Neural crest cell (in vitro differentiated cells): Measurements from ENCODE around the gene RFX2. TPM values are rescaled to one million over a fixed set of nuclear protein-coding genes. Genes with fewer than 3 reads are reported as not detected.

ENCODE experiments used
- DNase-seq: peaks from one replicate; pipeline ENCODE4 v3.0.0; 2021; ENCODE audit warnings: low read depth, mixed read lengths, low spot score
- H3K27ac Mint-ChIP-seq: one replicate; pipeline ENCODE4 v1.8.0; 2021; ENCODE audit warnings: mild to moderate bottlenecking, mixed read lengths; ENCODE audit not compliant: unreplicated experiment
- H3K27me3 Mint-ChIP-seq: 2 replicates; pipeline ENCODE4 v1.8.0; 2021; ENCODE audit warnings: low read depth, mild to moderate bottlenecking, mixed read lengths
- H3K36me3 Mint-ChIP-seq: 2 replicates; pipeline ENCODE4 v1.8.0; 2021; ENCODE audit warnings: low read depth, mild to moderate bottlenecking, mixed read lengths
- H3K4me1 Mint-ChIP-seq: 2 replicates; pipeline ENCODE4 v1.8.0; 2021; ENCODE audit warnings: mixed read lengths
- H3K4me3 Mint-ChIP-seq: one replicate; pipeline ENCODE4 v1.8.0; 2021; ENCODE audit warnings: mild to moderate bottlenecking, mixed read lengths
- H3K9me3 Mint-ChIP-seq: 2 replicates; pipeline ENCODE4 v1.8.0; 2021; ENCODE audit warnings: mixed read lengths
- CTCF ChIP-seq: fragments of 200-600 bp; sonication (generic); conservative IDR thresholded peaks from 2 replicates; pipeline ENCODE4 v1.5.0; 2021; ENCODE audit warnings: antibody characterized with exemption, mild to moderate bottlenecking
- total RNA-seq: library from RNA; stranded (reverse); gene quantifications from 2 replicates; pipeline ENCODE4 v1.2.1, GENCODE V29; 2021

Gene RFX2
- total RNA-seq, 1 donor from 2014 or later, result 17.2 TPM

DNA sequence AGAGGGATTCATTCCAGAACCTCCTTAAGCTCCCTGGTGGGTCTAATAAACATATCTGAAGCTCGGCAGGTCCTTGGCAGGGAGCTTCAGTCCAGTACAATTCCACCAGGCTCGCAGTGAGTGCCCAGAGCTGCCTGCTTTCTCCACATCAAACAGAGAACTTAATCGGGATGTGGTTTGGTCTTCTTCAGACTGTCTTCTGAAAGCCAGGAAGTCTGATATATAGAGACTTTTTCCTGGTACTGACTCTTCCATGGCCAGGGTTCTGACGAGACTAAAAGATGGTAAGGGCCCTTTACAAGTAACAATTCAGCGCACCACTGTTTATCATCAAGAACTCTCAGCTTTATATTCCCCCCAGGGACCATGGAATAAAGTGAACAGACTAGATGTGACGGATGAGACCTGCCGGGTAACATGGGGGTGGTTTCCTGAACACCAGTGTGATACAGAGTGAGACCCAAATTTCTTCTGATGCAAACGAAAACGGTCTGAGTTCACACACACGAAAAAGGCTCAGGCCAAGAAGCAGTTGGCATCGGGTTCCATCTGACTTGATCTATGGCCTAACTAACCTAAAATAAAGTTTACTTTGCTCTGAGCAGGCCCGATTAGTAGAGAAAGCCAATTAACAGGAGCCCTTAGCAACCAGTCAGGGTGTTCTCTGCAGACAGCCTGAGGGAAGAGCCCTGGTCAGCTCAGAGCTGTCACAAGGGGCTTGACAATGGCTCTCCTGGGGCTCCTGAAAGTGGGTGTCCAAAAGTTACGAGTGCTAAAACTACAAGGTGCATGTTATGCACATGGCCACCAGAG, 161.3 kb downstream of the RFX2 start:
- H3K9me3 Mint-ChIP-seq, result no peaks in the 10 kb centered on the region
- peaks cover 5% of the 10 kb centered on the region for H3K36me3 Mint-ChIP-seq
- H3K4me1 Mint-ChIP-seq, result peaks cover 79% of the 10 kb centered on the region
- no peak overlapping the region for H3K4me3 Mint-ChIP-seq
- no peak for DNase-seq
- TF ChIP-seq CTCF, result no peak
- H3K27me3 Mint-ChIP-seq, result no peaks in the 10 kb centered on the region
- peak overlapping the region; percentile 32 for H3K27ac Mint-ChIP-seq

DNA sequence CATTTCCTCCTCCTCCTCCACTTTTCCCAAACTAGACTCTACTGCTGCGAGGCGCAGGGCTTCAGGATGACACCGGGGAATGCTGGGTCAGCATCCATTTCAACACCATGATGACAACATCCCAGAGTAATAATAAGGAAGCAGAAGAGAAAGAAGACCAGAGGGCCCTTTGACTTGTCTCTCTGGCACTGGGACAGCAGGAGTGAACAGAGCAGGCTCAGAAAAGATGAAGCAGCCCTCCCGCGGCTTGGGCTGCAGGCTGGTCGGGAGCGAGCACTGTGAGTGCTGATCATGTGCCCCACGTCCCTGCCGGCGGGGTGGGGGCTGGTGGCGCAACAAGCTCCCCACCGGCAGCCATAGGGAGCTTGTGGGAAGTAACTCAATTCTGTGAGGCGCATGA, 162.9 kb downstream of the RFX2 start:
- no peaks in the 10 kb centered on the region for H3K27me3 Mint-ChIP-seq
- peak overlapping the region; percentile 6 for H3K4me3 Mint-ChIP-seq
- DNase-seq, result no peak
- H3K9me3 Mint-ChIP-seq, result no peaks in the 10 kb centered on the region
- H3K36me3 Mint-ChIP-seq, result peaks cover 5% of the 10 kb centered on the region
- peaks cover 77% of the 10 kb centered on the region for H3K4me1 Mint-ChIP-seq
- TF ChIP-seq CTCF, result no peak
- peak overlapping the region; percentile 92 for H3K27ac Mint-ChIP-seq

GRCh38 chr19:5943623-5944022, 166.7 kb downstream of the RFX2 start:
- no peak for TF ChIP-seq CTCF
- no peaks in the 10 kb centered on the region for H3K9me3 Mint-ChIP-seq
- peaks cover 52% of the 10 kb centered on the region for H3K4me1 Mint-ChIP-seq
- no peak overlapping the region for H3K27ac Mint-ChIP-seq
- peaks cover 2% of the 10 kb centered on the region for H3K36me3 Mint-ChIP-seq
- no peaks in the 10 kb centered on the region for H3K27me3 Mint-ChIP-seq
- DNase-seq, result no peak
- H3K4me3 Mint-ChIP-seq, result no peak overlapping the region

Other genes starting within 250 kb of the RFX2 start
- not detected in 2 replicates for gene FUT5, start 240.0 kb downstream of the RFX2 start, total RNA-seq
- gene NDUFA11, start 206.7 kb downstream of the RFX2 start, total RNA-seq, result 230 and 239 TPM in 2 replicates
- gene VMAC, start 205.6 kb downstream of the RFX2 start, total RNA-seq, result 0.89 and 1.7 TPM in 2 replicates
- gene CAPS, start 196.2 kb downstream of the RFX2 start, total RNA-seq, result 1.6 and 2.6 TPM in 2 replicates
- gene RANBP3, start 132.4 kb downstream of the RFX2 start, total RNA-seq, result 121 and 122 TPM in 2 replicates
- not detected in 2 replicates for gene ACSBG2, start 25.2 kb upstream of the RFX2 start, total RNA-seq
- gene MLLT1, start 169.5 kb upstream of the RFX2 start, total RNA-seq, result 86.4 and 96.5 TPM in 2 replicates
- not detected in 2 replicates for gene ACER1, start 223.1 kb upstream of the RFX2 start, total RNA-seq